ENCODE results near the gene ZYX. TPM values are rescaled to one million over a fixed set of nuclear protein-coding genes. Genes with fewer than 3 reads are reported as not detected.
A peak's percentile ranks its signal among the peaks of the same experiment; 100 is the strongest.

Gene ZYX
- total RNA-seq, 3 donors from 2014 or later: 60.2 to 61.0 (median 60.4) TPM

DNA sequence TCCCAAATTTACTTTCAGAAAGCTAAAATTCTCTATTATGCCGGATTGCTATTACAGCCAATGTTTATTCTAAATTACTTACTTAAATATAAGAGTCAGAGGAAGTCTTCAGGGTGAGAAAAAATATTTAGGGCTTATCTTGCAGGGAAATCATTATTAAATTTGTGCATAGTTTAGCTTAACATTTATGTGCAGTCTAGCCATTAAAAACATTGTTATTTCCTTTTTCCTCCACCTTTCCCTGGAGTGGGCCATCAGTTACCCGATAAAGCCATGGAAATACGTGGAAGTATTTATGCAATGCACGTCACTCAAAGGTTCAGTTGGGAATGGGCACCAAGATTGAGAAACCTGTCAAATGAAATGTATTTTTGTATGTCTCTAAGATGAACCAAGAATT lies 52.6 kb downstream of the ZYX start:
- Histone ChIP-seq H3K36me3 (no peaks in the 10 kb centered on the region), H3K4me3 (no peak overlapping the region), H3K9me3 (no peaks in the 10 kb centered on the region), H3K27me3 (no peaks in the 10 kb centered on the region), H3K27ac (no peak overlapping the region), H3K4me1 (no peaks in the 10 kb centered on the region)
- no peak for DNase-seq (ENCODE audit: low spot score in 2 of 2)
- intact Hi-C loops (cut with DNase I; ENCODE audit: low total_unique reads): no loop called here
- no peak for TF ChIP-seq POLR2A (IDR thresholded peaks at IDR 0.05)
- TF ChIP-seq, protein P1, sequence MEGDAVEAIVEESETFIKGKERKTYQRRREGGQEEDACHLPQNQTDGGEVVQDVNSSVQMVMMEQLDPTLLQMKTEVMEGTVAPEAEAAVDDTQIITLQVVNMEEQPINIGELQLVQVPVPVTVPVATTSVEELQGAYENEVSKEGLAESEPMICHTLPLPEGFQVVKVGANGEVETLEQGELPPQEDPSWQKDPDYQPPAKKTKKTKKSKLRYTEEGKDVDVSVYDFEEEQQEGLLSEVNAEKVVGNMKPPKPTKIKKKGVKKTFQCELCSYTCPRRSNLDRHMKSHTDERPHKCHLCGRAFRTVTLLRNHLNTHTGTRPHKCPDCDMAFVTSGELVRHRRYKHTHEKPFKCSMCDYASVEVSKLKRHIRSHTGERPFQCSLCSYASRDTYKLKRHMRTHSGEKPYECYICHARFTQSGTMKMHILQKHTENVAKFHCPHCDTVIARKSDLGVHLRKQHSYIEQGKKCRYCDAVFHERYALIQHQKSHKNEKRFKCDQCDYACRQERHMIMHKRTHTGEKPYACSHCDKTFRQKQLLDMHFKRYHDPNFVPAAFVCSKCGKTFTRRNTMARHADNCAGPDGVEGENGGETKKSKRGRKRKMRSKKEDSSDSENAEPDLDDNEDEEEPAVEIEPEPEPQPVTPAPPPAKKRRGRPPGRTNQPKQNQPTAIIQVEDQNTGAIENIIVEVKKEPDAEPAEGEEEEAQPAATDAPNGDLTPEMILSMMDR (IDR thresholded peaks at IDR 0.05): no peak
- TF ChIP-seq POLR2AphosphoS5 (IDR thresholded peaks at IDR 0.05): no peak

DNA sequence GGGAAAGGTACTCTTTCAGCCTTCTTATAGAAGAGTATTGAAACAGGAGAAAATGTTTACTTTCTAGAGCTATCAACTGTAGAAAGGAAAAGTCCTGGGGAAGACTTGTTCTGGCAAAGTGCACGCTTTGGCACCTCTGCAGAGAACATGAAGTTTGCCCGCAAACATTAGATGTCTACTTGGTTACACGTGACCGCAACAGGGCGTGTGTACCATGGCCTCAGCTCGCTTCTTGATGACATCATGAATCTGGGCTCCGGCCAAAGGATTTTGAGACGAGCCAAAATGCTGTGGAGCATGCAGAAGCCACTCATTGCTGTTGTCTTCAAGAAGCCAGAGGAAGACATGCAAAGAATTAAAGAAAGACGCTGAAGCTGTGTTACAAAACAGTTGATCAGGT lies 53.5 kb downstream of the ZYX start:
- Histone ChIP-seq H3K4me1 (no peaks in the 10 kb centered on the region), H3K36me3 (no peaks in the 10 kb centered on the region), H3K4me3 (no peak overlapping the region), H3K27ac (no peak overlapping the region), H3K27me3 (no peaks in the 10 kb centered on the region), H3K9me3 (no peaks in the 10 kb centered on the region)
- peak; percentile 72 to 80 for DNase-seq (ENCODE audit: low spot score in 2 of 2)
- TF ChIP-seq POLR2A (IDR thresholded peaks at IDR 0.05): no peak
- TF ChIP-seq POLR2AphosphoS5 (IDR thresholded peaks at IDR 0.05): no peak
- TF ChIP-seq, protein P1 (IDR thresholded peaks at IDR 0.05): no peak
- intact Hi-C loops (cut with DNase I; ENCODE audit: low total_unique reads): no loop called here

DNA sequence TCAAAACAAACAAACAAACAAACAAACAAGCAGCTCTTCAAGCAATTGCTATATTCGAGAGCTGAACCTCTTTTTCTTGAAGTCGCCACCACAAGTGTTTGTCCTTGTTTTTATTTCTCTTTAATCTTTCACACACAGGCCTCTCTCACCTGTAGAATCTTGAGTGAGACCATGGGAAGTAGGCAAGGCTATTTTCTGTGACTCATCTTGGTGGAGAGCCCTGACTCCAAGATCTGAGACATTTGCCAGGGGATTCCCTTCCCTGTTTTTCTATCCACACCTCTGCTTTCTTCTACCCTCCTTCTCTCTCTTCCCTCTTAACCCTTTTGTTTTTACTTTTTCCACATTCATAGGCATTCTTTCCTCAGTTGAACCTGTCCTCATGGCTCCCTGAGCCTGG lies 54.1 kb downstream of the ZYX start:
- Histone ChIP-seq H3K27ac (no peak overlapping the region), H3K4me3 (no peak overlapping the region), H3K9me3 (no peaks in the 10 kb centered on the region), H3K27me3 (no peaks in the 10 kb centered on the region), H3K4me1 (no peaks in the 10 kb centered on the region), H3K36me3 (no peaks in the 10 kb centered on the region)
- intact Hi-C loops (cut with DNase I; ENCODE audit: low total_unique reads): no loop called here
- no peak for DNase-seq (ENCODE audit: low spot score in 2 of 2)
- TF ChIP-seq, protein P1 (IDR thresholded peaks at IDR 0.05): no peak
- TF ChIP-seq POLR2A (IDR thresholded peaks at IDR 0.05) (no peak), POLR2AphosphoS5 (IDR thresholded peaks at IDR 0.05) (no peak)

DNA sequence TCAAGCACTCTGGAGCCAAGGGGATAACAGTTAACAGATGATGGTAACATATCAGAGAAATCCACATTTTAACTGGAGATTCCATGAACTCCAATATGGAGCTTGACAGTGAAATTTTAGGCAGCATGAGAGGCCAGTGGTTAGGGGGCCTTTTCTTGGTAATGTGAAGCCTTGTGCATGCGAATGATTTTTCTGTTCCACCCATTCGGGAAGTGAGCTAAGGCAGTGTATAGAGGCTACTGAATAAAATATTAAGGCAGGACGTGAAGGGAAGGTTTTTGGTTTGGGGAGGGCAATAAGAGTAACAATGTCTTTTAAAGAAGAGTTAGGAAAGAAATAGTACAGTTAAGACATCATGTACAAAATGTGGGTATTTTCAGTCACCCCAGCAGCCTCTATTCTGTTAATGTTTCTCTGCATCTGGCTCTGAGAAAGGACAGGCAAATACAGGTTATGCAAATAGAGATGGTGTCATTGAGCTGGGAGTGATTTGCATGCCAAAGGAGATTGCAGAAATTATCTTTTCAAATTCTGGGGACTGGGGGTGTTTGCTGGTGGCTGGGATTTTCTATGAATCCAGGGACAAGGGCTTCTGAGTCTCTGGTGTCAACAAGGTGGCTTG lies 55.3 kb downstream of the ZYX start:
- TF ChIP-seq, protein P1 (IDR thresholded peaks at IDR 0.05): no peak
- TF ChIP-seq POLR2AphosphoS5 (IDR thresholded peaks at IDR 0.05): no peak
- TF ChIP-seq POLR2A (IDR thresholded peaks at IDR 0.05): no peak
- intact Hi-C loops (cut with DNase I; ENCODE audit: low total_unique reads): no loop called here
- H3K27ac ChIP-seq: no peak overlapping the region
- H3K9me3 ChIP-seq: no peaks in the 10 kb centered on the region
- no peaks in the 10 kb centered on the region for H3K4me1 ChIP-seq
- H3K27me3 ChIP-seq: no peaks in the 10 kb centered on the region
- no peak for DNase-seq (ENCODE audit: low spot score in 2 of 2)
- H3K36me3 ChIP-seq: no peaks in the 10 kb centered on the region
- H3K4me3 ChIP-seq: no peak overlapping the region

DNA sequence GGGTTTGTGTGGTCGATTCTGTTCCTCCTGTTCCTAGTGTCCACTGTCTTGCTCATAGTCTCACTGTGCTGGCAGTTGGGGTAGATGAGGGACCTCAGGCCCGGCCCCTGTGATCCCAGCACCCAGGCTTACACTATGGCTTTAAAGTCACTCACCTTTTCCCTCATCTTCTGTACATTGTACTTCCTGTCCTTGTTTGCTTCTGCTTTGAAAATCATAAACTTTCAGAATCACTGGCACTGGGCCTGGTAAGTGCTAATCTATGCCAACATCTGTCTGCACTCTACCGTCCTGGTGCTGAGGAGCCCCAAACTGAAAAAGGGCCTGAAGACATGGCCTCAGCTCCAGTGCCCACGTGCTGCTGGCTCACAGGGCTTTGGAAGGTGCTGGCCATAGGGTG lies 56.4 kb downstream of the ZYX start:
- no peaks in the 10 kb centered on the region for H3K4me1 ChIP-seq
- H3K4me3 ChIP-seq: no peak overlapping the region
- no peak overlapping the region for H3K27ac ChIP-seq
- no peaks in the 10 kb centered on the region for H3K9me3 ChIP-seq
- DNase-seq (ENCODE audit: low spot score in 2 of 2): no peak
- H3K27me3 ChIP-seq: no peaks in the 10 kb centered on the region
- TF ChIP-seq POLR2AphosphoS5 (IDR thresholded peaks at IDR 0.05) (no peak), POLR2A (IDR thresholded peaks at IDR 0.05) (no peak)
- TF ChIP-seq, protein P1 (IDR thresholded peaks at IDR 0.05): no peak
- intact Hi-C loops (cut with DNase I; ENCODE audit: low total_unique reads): no loop called here
- no peaks in the 10 kb centered on the region for H3K36me3 ChIP-seq
